ENCODE measurements around the gene WDR46.

WDR46 gene

DNA sequence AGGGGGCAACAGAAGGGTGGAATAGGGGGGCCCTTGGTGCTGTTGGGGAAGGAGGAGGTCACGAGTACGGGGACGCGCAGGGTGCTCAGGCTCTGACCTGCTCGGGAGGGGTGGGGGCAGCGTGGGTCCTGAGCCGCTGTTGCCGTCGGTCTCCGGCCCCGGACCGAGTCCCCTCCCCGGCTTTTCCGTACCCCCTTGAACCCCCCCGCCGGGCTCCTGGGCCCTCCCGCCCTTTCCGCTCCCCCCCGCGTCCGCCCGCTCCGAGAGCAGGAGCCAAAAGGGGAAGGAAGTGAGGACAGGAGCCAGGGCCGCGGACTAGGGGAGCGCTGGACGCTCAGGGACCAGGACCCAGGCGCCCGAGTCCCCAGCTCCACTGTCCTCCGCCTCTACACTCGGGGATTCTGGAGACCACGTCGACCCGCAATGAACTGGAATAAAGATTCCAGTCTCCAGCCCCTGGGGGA, 9.8 kb upstream of the WDR46 start, which contains the start of gene RGL2:
Gene RGL2, minus strand, starts transcription at position 170 of the 464 bp plus-strand sequence. CDS start 332 bp downstream, outside the sequence.
- H3K9ac ChIP-seq (ENCODE audit: low read length in 5 of 5): peak within 1 kb of the TSS; percentile 73 to 94 (median 90)
- H3K27me3 ChIP-seq (ENCODE audit: control insufficient read depth in 5 of 5, insufficient read depth in 4 of 5, low read length in 5 of 5): no peaks in the 10 kb centered on the region
- H3K36me3 ChIP-seq (ENCODE audit: control insufficient read depth in 5 of 5, insufficient read depth in 5 of 5, low read length in 5 of 5): peaks cover 0 to 44% (median 33%) of the 10 kb centered on the region in 5 donors
- H3K4me3 ChIP-seq (ENCODE audit: low read depth in 1 of 5, low read length in 5 of 5): peak within 1 kb of the TSS; percentile 74 to 98 (median 91)
- peak within 1 kb of the TSS; percentile 93 for H3K27ac ChIP-seq (ENCODE audit: low read depth, low read length)
- peaks cover 2 to 41% (median 26%) of the 10 kb centered on the region in 5 donors for H3K4me1 ChIP-seq (ENCODE audit: control insufficient read depth in 5 of 5, insufficient read depth in 5 of 5, low read length in 5 of 5)
- H3K9me3 ChIP-seq (ENCODE audit: control insufficient read depth in 5 of 5, low read length in 5 of 5): no peaks in the 10 kb centered on the region

DNA sequence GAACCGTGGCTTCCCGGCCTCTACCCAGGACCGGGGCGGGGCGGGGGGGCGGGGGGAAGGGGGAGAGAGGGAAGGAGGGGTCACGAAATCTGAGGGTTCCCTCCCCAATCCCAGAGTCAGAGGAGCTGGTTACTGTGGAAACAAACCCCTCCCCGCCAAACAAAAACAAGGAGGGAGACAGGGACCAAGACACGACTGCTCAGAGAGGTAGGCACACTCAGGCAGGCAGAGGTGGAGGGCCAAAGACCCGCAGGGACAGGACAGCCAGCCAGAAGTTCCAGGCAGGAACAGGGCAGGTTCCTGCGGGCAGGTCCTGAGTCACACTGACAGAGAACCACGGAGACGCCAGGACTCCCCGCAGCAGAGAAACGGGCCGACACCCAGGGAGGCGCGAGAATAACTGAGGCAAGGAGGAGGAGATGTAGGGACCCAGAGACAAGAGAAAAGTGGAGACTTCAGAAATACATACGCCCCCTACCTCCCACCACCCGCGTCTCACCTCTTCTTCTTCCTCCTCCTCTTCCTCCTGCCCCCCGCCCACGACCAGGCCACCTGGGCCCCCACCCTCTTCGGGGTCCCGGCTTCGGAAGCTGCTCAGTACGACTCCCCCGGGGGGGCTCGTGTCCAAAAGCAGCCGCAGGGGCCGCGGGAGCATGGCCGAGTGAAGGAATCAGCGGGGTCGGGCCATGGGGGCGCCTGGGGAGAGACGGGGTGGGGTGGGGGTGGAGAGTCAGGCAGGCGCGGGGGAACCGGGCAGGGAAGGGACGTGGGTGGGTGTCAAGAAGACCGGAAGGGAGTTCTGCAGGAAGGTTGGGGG, 9.1 kb upstream of the WDR46 start:
- peak overlapping the region; percentile 69 to 98 (median 91) for H3K4me3 ChIP-seq (ENCODE audit: low read depth in 1 of 5, low read length in 5 of 5)
- H3K9me3 ChIP-seq (ENCODE audit: control insufficient read depth in 5 of 5, low read length in 5 of 5): no peaks in the 10 kb centered on the region
- H3K9ac ChIP-seq (ENCODE audit: low read length in 5 of 5): peak overlapping the region in 4 of 5 donors; percentile 73 to 94 (median 90)
- H3K4me1 ChIP-seq (ENCODE audit: control insufficient read depth in 5 of 5, insufficient read depth in 5 of 5, low read length in 5 of 5): peaks cover 2 to 41% (median 26%) of the 10 kb centered on the region in 5 donors
- peak overlapping the region; percentile 93 for H3K27ac ChIP-seq (ENCODE audit: low read depth, low read length)
- H3K27me3 ChIP-seq (ENCODE audit: control insufficient read depth in 5 of 5, insufficient read depth in 4 of 5, low read length in 5 of 5): no peaks in the 10 kb centered on the region
- peaks cover 0 to 47% (median 35%) of the 10 kb centered on the region in 5 donors for H3K36me3 ChIP-seq (ENCODE audit: control insufficient read depth in 5 of 5, insufficient read depth in 5 of 5, low read length in 5 of 5)

DNA sequence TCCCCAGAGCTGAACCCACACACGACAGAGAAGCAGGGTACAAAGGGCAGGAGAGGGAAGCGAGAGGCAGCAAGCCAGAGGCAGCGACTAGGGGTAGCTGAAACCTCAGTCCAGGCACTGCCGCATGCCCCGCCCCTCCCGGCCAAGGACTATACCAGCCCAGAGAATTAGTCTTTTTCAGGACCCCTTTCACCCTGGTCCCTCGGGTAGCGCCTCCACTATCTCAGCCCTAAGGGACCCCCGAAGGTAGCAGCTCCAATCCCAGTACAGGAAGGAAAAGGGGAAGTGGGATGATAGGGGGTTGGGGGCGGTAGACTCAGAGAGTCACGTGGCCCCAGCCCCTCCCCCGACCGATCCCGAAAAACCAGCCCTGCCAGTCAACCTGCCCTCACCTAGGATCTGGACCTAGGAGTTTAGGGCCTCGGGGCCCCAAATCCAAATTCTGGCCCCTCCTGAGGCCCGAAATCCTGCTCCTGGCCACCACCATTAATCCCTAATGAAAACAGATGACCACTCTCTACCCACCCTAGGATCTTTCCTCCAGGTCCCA, 8.4 kb upstream of the WDR46 start:
- Histone ChIP-seq H3K27me3 (ENCODE audit: control insufficient read depth in 5 of 5, insufficient read depth in 4 of 5, low read length in 5 of 5) (no peaks in the 10 kb centered on the region), H3K9ac (ENCODE audit: low read length in 5 of 5) (peak overlapping the region; percentile 59 to 86 (median 72)), H3K4me1 (ENCODE audit: control insufficient read depth in 5 of 5, insufficient read depth in 5 of 5, low read length in 5 of 5) (peaks cover 2 to 41% (median 26%) of the 10 kb centered on the region in 5 donors), H3K4me3 (ENCODE audit: low read depth in 1 of 5, low read length in 5 of 5) (peak overlapping the region; percentile 23 to 98 (median 80)), H3K36me3 (ENCODE audit: control insufficient read depth in 5 of 5, insufficient read depth in 5 of 5, low read length in 5 of 5) (peaks cover 0 to 51% (median 42%) of the 10 kb centered on the region in 5 donors), H3K27ac (ENCODE audit: low read depth, low read length) (peak overlapping the region; percentile 74), H3K9me3 (ENCODE audit: control insufficient read depth in 5 of 5, low read length in 5 of 5) (no peaks in the 10 kb centered on the region)

DNA sequence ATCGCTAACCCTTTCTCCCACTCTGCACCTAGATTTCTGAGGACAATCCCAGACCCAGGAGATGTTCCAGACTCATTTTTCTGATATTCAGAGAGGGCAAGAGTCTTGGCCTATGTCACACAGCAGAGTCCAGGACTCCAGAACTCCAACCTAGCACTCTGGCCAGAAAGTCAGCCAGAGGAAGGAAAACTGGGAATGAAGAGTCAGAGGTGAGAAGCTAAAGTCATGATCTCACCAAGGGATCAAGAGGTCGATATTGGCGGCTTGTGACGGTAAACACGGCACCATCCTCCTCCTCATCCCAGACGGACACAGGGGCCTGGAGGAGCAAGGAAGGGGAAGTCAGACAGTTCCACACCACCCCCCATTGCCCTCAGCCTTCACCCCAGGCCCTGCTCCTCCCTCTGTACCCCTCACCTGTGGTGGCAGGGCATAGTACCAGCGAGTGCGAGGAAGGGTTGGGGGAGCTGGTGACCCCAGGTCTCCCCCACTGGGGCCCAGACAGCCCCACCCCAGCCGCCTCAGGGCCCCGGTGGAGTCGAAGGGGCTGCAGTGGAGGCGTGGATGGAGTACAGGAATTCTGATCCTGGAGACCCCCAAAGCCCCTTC, 7.9 kb upstream of the WDR46 start:
- H3K36me3 ChIP-seq (ENCODE audit: control insufficient read depth in 5 of 5, insufficient read depth in 5 of 5, low read length in 5 of 5): peaks cover 0 to 55% (median 48%) of the 10 kb centered on the region in 5 donors
- H3K27ac ChIP-seq (ENCODE audit: low read depth, low read length): peak overlapping the region; percentile 74
- H3K4me1 ChIP-seq (ENCODE audit: control insufficient read depth in 5 of 5, insufficient read depth in 5 of 5, low read length in 5 of 5): peaks cover 2 to 41% (median 26%) of the 10 kb centered on the region in 5 donors
- H3K27me3 ChIP-seq (ENCODE audit: control insufficient read depth in 5 of 5, insufficient read depth in 4 of 5, low read length in 5 of 5): no peaks in the 10 kb centered on the region
- H3K9me3 ChIP-seq (ENCODE audit: control insufficient read depth in 5 of 5, low read length in 5 of 5): no peaks in the 10 kb centered on the region
- H3K4me3 ChIP-seq (ENCODE audit: low read depth in 1 of 5, low read length in 5 of 5): peak overlapping the region; percentile 23 to 98 (median 80)
- peak overlapping the region in 4 of 5 donors; percentile 59 to 86 (median 72) for H3K9ac ChIP-seq (ENCODE audit: low read length in 5 of 5)

DNA sequence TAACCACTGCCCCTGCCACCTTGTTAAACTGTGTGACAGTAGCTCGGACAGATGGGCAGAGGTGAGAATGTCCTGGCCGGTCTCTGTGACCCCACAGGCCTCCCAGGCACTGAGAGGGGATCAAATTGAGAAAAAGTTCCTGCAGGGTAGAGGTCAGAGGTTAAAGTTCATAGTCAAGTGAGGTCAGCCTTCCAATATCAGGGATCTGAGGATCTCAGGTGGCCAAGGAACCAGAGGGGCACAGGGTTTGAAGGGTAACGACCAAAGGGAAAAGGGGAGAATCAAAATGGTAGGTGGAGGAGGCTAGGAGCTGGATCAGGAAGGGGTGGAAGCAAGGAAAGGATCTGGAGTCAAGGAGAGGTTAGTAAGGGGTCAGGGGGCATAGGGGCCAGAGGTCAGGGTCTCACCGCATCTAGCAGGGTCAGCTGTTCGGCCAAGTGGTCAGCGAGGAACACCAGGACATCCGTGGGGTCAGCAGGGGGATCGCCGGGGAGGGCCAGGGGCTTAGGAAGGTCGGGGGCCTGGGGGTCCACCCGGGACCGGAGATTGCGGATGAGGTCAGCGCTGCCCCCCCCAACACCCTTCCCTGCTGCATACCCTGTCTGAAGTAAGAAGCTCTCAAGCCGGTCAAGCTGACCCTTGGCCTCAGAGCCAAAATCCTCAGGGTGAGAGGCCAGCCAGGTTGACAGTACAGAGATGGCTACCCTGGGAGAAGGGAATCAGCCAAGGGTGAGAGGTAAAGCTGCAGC, 6.8 kb upstream of the WDR46 start:
- Histone ChIP-seq H3K36me3 (ENCODE audit: control insufficient read depth in 5 of 5, insufficient read depth in 5 of 5, low read length in 5 of 5) (peaks cover 0 to 62% (median 57%) of the 10 kb centered on the region in 5 donors), H3K27me3 (ENCODE audit: control insufficient read depth in 5 of 5, insufficient read depth in 4 of 5, low read length in 5 of 5) (no peaks in the 10 kb centered on the region)

DNA sequence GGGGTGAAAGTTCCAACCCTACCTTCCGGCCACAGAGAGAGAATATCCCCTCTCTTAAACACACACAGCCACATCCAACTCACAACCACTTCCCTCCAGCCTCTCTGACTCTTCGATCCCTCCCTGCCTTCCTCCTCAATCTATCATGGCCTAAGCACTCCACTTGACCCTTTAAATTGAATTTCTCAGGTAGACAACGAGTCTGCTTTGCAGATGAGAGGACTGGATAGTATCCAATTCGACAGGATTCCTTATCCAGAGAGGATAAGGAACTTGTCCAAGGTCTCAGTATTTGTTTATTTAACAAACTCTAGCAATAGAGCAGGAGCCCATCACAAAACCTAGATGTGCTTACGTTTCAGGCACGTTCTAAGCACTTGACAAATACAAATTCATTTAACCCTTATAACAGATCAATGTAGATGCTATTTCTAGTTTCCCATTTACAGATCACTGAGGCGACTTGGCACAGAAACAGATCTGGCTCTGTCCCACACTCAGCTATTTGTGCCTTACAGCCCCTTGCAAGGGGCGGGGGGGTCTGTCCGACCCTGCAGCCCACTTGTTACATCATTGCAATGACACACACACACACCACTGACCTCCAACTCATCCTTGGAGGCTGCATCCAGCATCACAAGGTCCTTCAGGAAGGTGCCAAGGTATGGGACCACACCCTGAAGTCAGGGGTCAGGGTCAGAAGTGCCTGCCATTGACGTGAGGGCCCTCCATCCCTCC, 5.2 kb upstream of the WDR46 start:
- H3K27me3 ChIP-seq (ENCODE audit: control insufficient read depth in 5 of 5, insufficient read depth in 4 of 5, low read length in 5 of 5): no peaks in the 10 kb centered on the region
- H3K9ac ChIP-seq (ENCODE audit: low read length in 5 of 5): no peak overlapping the region
- peaks cover 0 to 62% (median 58%) of the 10 kb centered on the region in 5 donors for H3K36me3 ChIP-seq (ENCODE audit: control insufficient read depth in 5 of 5, insufficient read depth in 5 of 5, low read length in 5 of 5)

More for the DNA sequence above, 6.8 kb upstream of the WDR46 start:
- Histone ChIP-seq H3K9me3 (ENCODE audit: control insufficient read depth in 5 of 5, low read length in 5 of 5) (no peaks in the 10 kb centered on the region), H3K9ac (ENCODE audit: low read length in 5 of 5) (no peak overlapping the region), H3K4me1 (ENCODE audit: control insufficient read depth in 5 of 5, insufficient read depth in 5 of 5, low read length in 5 of 5) (peaks cover 2 to 34% (median 26%) of the 10 kb centered on the region in 5 donors), H3K27ac (ENCODE audit: low read depth, low read length) (no peak overlapping the region), H3K4me3 (ENCODE audit: low read depth in 1 of 5, low read length in 5 of 5) (no peak overlapping the region)

DNA sequence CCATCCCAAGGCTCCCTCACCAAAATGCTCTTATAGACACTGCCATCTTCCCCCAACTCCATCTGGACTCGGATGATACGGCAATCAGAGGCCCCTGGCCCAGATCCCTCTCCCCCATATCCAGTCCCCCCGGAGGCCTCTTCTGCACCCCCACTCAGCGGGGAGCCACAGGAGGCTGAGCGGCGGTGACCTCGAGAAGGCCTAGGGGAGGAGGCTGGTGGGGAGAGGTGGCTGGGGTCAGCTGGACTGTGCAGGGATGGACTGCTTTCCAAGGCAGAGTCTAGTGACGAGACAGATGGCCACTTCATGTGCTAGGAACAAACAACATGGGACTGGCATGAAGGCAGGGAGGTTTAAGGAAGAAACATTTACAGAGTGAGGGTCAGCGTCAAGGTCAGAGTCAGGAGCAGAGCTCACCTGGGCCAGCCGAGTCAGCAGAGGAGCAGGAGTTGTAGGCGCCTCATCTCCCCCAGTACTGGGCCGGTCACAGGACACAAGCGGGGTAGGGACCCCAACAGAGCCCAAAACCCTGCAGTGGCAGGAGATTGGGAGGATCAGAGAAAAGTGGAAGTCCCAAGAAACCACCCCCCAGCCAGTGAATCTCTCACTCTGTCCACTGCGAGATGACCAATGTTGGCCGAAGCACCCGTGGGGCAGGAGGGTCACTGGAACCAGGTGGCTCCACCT, 4.1 kb upstream of the WDR46 start:
- Histone ChIP-seq H3K9ac (ENCODE audit: low read length in 5 of 5) (no peak overlapping the region), H3K9me3 (ENCODE audit: control insufficient read depth in 5 of 5, low read length in 5 of 5) (no peaks in the 10 kb centered on the region), H3K36me3 (ENCODE audit: control insufficient read depth in 5 of 5, insufficient read depth in 5 of 5, low read length in 5 of 5) (peaks cover 0 to 62% (median 58%) of the 10 kb centered on the region in 5 donors), H3K4me3 (ENCODE audit: low read depth in 1 of 5, low read length in 5 of 5) (no peak overlapping the region), H3K4me1 (ENCODE audit: control insufficient read depth in 5 of 5, insufficient read depth in 5 of 5, low read length in 5 of 5) (peaks cover 6 to 38% (median 36%) of the 10 kb centered on the region in 5 donors), H3K27me3 (ENCODE audit: control insufficient read depth in 5 of 5, insufficient read depth in 4 of 5, low read length in 5 of 5) (no peaks in the 10 kb centered on the region), H3K27ac (ENCODE audit: low read depth, low read length) (no peak overlapping the region)

More for the DNA sequence above, 5.2 kb upstream of the WDR46 start:
- H3K4me1 ChIP-seq (ENCODE audit: control insufficient read depth in 5 of 5, insufficient read depth in 5 of 5, low read length in 5 of 5): peaks cover 5 to 33% (median 30%) of the 10 kb centered on the region in 5 donors
- no peak overlapping the region for H3K4me3 ChIP-seq (ENCODE audit: low read depth in 1 of 5, low read length in 5 of 5)
- no peak overlapping the region for H3K27ac ChIP-seq (ENCODE audit: low read depth, low read length)
- no peaks in the 10 kb centered on the region for H3K9me3 ChIP-seq (ENCODE audit: control insufficient read depth in 5 of 5, low read length in 5 of 5)

DNA sequence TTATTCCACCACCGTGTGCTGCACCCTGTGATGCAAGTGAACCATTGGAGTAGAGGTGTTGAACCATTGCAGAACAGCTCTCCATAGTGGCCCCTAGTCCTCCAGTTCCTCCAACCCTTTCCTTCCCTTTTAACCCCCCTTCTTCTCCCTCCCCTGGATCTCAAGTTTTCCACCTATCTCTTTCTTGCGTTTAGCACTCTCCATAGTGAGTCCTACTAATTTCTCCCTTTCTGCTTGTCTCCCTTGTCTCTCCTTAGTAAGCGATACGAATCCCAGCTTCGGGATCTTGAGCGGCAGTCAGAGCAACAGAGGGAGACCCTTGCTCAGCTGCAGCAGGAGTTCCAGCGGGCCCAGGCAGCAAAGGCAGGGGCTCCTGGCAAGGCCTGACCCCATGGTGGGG, 1.4 kb upstream of the WDR46 start:
- H3K9ac ChIP-seq (ENCODE audit: low read length in 5 of 5): peak overlapping the region in 4 of 5 donors; percentile 28 to 95 (median 84)
- H3K36me3 ChIP-seq (ENCODE audit: control insufficient read depth in 5 of 5, insufficient read depth in 5 of 5, low read length in 5 of 5): peaks cover 0 to 65% (median 57%) of the 10 kb centered on the region in 5 donors
- no peak overlapping the region for H3K27ac ChIP-seq (ENCODE audit: low read depth, low read length)

More for the DNA sequence above, 1.4 kb upstream of the WDR46 start:
- peak overlapping the region in 4 of 5 donors; percentile 79 to 97 (median 84) for H3K4me3 ChIP-seq (ENCODE audit: low read depth in 1 of 5, low read length in 5 of 5)
- H3K9me3 ChIP-seq (ENCODE audit: control insufficient read depth in 5 of 5, low read length in 5 of 5): no peaks in the 10 kb centered on the region
- peaks cover 6 to 28% (median 23%) of the 10 kb centered on the region in 5 donors for H3K4me1 ChIP-seq (ENCODE audit: control insufficient read depth in 5 of 5, insufficient read depth in 5 of 5, low read length in 5 of 5)
- H3K27me3 ChIP-seq (ENCODE audit: control insufficient read depth in 5 of 5, insufficient read depth in 4 of 5, low read length in 5 of 5): no peaks in the 10 kb centered on the region

Measured in subcutaneous abdominal adipose tissue (tissue), 5 donors.